ENCODE data around the gene KDM3B.

- TF ChIP-seq CTCF (conservative IDR thresholded peaks at IDR 0.05; ENCODE audit: low read length) (no peak), EZH2phosphoT487 (IDR thresholded peaks at IDR 0.05; ENCODE audit: borderline replicate concordance) (no peak)
Measured at GRCh38 chr5:138339464-138339863, 13.0 kb upstream of the KDM3B start.
